Activated T-cell treated with anti-CD3 and anti-CD28 coated beads for 24 hours (primary cell): Measurements from ENCODE around the gene MAD2L1.

Experiments used
- DNase-seq: peaks from one replicate; pipeline ENCODE4 v3.0.0-alpha.2; 2020; ENCODE audit warnings: low read depth

MAD2L1 gene

DNA sequence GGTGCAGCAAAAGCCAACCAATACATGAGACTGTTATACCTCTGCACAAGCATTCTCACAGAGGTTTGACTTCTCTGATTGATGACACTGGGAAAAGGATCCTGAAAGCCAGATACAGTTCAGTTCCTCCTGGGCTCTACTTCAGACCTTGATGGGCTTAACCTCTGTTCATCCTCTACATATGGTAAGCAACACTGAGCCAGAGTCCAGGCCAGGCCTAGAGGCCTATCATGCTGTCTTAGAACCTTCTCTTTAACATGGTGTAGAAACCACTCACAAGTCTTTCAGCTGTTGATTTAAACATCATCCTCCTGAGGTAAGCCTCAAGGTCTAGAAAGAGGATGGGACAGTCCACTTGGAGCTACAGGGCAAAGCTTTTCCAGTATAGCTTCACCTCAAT lies 9.2 kb downstream of the MAD2L1 start:
- DNase-seq, result no peak

DNA sequence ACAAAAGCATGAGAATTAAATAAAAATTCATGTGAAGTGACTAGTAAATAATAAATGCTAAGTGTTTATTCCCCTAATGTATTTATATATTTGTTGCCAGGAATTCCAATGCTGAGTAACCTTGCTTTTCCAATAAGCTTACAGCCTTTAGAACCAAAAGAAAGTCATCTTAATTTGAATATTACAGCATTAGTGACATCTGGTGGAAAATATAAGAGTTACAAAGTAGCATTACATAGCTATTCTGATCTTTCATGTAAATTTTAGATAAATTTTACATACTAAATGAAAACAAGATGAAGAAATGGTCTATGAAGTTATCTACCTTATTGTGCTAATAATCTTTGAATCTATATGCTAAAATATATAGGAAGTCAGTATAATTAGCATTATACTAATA lies 10.4 kb downstream of the MAD2L1 start:
- DNase-seq, result no peak

DNA sequence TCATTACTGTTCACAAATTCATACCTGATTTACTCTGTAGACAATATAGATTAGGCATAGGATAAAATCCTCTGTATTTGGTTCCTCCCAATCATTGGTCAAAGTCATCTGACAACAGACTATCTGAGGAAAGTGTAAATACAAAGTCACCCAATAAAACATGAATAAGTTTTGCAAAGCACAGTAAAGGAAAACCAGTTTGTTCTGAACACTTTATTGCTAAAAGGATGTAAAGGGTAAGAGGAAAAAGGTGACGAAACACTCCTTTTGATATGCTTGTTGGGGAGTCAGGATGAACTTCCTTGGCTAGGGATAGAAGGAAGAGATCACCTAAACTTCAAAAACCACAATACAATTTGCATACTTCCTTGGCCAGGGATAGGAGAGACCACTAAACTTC lies 10.9 kb downstream of the MAD2L1 start:
- DNase-seq, result no peak

GRCh38 chr4:120055162-120055561 lies 11.5 kb downstream of the MAD2L1 start:
- DNase-seq, result no peak

DNA sequence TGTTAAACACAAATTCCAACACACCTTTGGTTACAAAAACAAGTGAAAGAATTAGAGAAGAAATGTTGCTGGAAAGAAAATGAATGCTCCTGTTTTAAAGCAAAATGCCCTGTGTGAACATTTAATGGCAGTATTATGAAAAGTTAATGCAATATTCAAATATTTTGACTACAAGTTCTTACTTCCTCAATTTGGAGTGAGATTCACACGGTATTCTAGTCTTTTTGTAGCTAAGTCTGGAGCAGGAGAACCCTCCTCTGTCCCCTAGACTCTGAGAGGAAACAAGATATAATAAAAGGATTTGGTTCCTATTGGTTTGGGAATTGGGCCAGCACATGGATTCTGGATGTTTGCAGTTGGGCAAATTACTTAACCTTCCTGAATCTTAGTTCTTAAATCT lies 12.7 kb downstream of the MAD2L1 start:
- no peak for DNase-seq

GRCh38 chr4:120052856-120053255 lies 13.8 kb downstream of the MAD2L1 start:
- DNase-seq, result no peak

GRCh38 chr4:120051253-120051652 lies 15.4 kb downstream of the MAD2L1 start:
- DNase-seq, result no peak

- DNase-seq, result peak; percentile 58
These were observed 16.7 kb downstream of the MAD2L1 start for GRCh38 chr4:120049732-120050494.

- DNase-seq, result no peak
These were observed 22.8 kb downstream of the MAD2L1 start for GRCh38 chr4:120043828-120044227.

- no peak for DNase-seq
These were observed 29.2 kb downstream of the MAD2L1 start for GRCh38 chr4:120037411-120037810.

- no peak for DNase-seq
These were observed 31.7 kb downstream of the MAD2L1 start for GRCh38 chr4:120034913-120035312.

- no peak for DNase-seq
These were observed 39.8 kb downstream of the MAD2L1 start for GRCh38 chr4:120026853-120027252.

GRCh38 chr4:120025516-120025915 lies 41.1 kb downstream of the MAD2L1 start:
- DNase-seq, result no peak

GRCh38 chr4:120018786-120019185 lies 47.9 kb downstream of the MAD2L1 start:
- no peak for DNase-seq

DNA sequence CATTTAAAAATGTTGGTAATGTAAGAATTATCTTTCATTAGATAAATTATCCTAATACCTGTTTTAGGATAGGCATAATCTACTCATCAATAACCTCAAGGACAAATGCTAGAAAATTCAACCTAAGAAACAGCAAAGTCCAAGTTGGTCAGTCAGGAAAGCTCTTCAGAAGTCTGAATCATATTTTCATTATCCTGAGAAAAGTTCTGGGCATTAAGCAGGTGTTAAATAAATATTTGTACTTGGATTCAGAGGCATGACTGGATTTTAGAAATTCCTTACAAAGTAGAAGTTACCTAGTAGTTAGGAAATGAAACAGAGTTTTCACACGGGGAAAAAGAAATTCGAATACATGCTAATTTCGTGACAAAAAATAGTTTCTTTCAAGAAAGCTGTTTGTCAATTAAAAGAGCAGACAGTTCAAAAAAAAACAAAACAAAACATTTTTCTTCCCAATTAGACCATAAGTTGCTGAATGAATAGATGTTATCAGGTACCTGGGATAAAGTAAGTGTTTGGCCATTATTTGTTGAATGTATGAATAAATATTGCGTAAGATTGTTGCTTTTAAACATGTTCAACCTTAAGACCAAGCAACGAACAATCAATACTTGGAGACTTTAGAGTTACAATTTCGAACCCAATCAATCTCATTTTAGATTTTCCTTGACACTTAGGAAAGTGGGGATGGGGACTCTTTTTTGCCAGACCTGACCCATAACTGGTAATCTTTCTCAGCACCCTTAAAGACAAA lies 48.5 kb downstream of the MAD2L1 start:
- no peak for DNase-seq

- DNase-seq, result no peak
These were observed 54.9 kb downstream of the MAD2L1 start for GRCh38 chr4:120011725-120012124.

- DNase-seq, result no peak
These were observed 56.0 kb downstream of the MAD2L1 start for GRCh38 chr4:120010646-120011045.

DNA sequence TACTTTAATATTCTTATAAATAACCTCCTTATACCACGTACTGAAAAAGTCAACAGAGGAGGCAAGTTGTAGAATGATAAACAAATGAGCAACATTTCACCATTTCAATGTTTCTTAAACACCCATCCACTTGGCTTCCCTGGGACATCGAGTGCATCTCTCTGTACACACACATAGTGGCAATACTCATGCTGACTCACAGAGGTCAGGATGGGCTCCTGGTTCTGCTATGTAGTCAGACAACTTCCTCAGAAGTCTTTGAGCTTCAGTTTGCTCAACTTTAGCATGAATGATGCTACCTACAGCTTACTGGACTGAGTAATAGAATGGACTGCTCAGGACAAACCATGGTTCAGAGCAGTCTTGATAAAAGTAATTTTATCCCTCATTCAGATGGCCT lies 56.9 kb downstream of the MAD2L1 start:
- no peak for DNase-seq

DNA sequence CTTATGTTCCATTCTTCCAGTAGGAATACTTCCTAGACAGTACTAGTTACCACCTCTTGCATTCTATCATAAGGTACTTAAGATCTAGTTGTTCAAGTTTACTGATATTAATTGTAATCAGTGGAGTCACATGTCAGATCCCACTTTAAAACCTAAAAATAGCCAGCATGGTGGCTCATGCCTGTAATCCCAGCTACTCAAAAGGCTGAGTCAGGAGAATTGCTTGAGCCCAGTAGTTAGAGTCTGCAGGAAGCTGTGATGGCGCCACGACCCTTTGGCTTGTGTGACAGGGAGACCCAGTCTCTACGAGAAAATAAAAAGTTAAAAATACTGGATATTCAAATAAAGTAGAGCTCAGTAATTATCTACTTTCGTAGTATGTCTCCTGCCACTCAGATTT lies 57.7 kb downstream of the MAD2L1 start:
- no peak for DNase-seq

DNA sequence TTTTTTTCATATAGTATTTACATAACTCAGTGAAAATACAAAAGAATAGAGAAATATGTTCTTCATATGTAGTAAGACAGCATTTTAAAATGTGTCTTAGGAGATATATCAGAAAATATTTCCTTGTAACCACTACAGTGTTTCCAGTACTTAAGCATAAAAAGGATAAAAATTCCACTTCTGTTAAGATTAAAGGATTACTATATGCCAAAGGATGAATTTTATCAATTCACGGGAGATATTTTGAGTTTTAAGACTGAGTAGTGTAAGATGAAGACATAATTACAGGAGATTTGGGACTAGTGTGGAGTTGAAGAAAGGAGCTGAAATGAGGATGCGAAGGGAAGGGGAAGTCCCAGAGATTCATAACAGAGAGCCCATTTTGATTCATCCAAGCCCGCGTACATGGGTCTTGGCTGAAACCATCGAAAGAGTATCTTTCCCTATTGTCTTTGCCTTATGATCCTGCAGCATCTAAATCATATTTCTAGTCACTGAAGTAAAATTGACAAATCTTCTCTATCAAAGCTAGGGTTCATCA lies 58.7 kb downstream of the MAD2L1 start:
- DNase-seq, result no peak

DNA sequence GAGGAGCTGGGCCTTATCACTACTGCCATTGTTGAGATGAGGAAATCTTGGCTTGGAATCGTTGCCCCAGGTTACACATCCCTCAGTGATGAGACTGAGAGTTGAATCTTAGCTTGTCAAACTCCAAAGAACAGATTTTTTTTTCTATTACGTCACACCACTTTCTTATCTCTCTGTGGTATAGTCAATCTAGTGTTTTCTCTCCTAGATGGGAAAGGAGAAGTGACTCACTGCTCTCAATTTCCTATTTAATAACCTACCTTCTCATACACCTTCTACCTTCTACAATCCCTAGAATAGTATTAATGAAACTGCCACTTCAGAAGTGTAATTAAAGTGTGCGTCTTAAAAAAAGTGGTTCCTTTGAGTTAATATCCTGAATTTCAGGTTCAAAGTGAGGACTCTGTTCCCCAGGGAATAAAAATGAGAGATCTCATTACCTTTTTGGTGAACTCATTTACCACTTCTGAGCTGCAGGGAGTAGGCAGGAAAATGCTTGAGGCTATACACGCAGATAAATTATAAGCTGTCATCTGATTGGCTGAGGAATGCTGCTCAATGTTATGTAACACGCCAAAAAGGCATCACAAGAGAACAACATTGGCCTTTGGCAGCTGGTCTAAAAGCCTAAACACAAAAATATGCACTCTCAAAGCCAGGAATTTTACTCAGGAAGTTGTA lies 59.3 kb downstream of the MAD2L1 start:
- no peak for DNase-seq
